B cell (primary cell): ENCODE data around the gene EPHB4. TPM values are rescaled to one million over a fixed set of nuclear protein-coding genes. Genes with fewer than 3 reads are reported as not detected.

ENCODE experiments used
- ATAC-seq: fragments of 200-7000 bp; cut with Tn5 transposase; one replicate; pipeline ENCODE4 v1.10.0; 2021; ENCODE audit warnings: low read depth, mild to moderate bottlenecking, moderate number of reproducible peaks, moderate library complexity
- CTCF ChIA-PET: fragments of 350-600 bp; sonication (Branson Sonifier 250); formaldehyde crosslinking; loops from one replicate; lab custom pipeline; 2021; ENCODE audit warnings: antibody characterized with exemption, inconsistent platforms; lab: Charles Lee
- POLR2A ChIA-PET: fragments of 350-600 bp; sonication (Branson Sonifier 250); formaldehyde crosslinking; loops from one replicate; lab custom pipeline; 2021; ENCODE audit warnings: antibody characterized with exemption; lab: Charles Lee
- DNase-seq: peaks from one replicate; pipeline ENCODE4 v3.0.0; 2013
- H2AFZ ChIP-seq: 2 replicates; pipeline ENCODE4 v1.6.1; 2012; ENCODE audit warnings: mild to moderate bottlenecking, low read depth, low read length; ENCODE audit not compliant: insufficient read depth, poor library complexity, severe bottlenecking
- H3K27ac ChIP-seq, 2 donors: 1 replicate in 1 of 2; 2 replicates in 1 of 2; pipeline ENCODE4 v1.5.1; 2012 to 2013; ENCODE audit warnings: low read length in 2 of 2, mild to moderate bottlenecking in 2 of 2, moderate library complexity in 1 of 2
- H3K27me3 ChIP-seq, 4 experiments: fragments of 200-600 bp in 1 of 4; sonication (generic) in 1 of 4; replicated peaks in 1 of 4; 1 replicate in 2 of 4; 2 replicates in 2 of 4; pipeline versions ENCODE4 v1.6.1 to v1.7.0; 2013 to 2016; ENCODE audit warnings: low read length in 3 of 4, mild to moderate bottlenecking in 2 of 4, mixed read lengths in 1 of 4, moderate library complexity in 1 of 4; ENCODE audit not compliant: insufficient read depth in 4 of 4, control insufficient read depth in 3 of 4; ENCODE audit errors: control extremely low read depth in 1 of 4
- H3K36me3 ChIP-seq, 2 experiments: replicated peaks in 1 of 2; 1 replicate in 1 of 2; 2 replicates in 1 of 2; pipeline versions ENCODE4 v1.6.1 to v1.7.1; 2013; ENCODE audit warnings: low read length in 1 of 2; ENCODE audit not compliant: insufficient read depth in 2 of 2, control insufficient read depth in 1 of 2; ENCODE audit errors: control extremely low read depth in 1 of 2, extremely low read depth in 1 of 2
- H3K4me1 ChIP-seq, 2 donors: fragments of 200-600 bp in 1 of 2; sonication (generic) in 1 of 2; 1 replicate in 1 of 2; 2 replicates in 1 of 2; pipeline versions ENCODE4 v1.5.1 to v1.6.1; 2013 to 2017; ENCODE audit warnings: low read length in 2 of 2; ENCODE audit not compliant: control insufficient read depth in 2 of 2, insufficient read depth in 2 of 2
- H3K4me2 ChIP-seq: replicated peaks from 2 replicates; pipeline ENCODE3; 2012; ENCODE audit warnings: mild to moderate bottlenecking, low read depth, low read length; ENCODE audit not compliant: poor library complexity, severe bottlenecking
- H3K4me3 ChIP-seq, 5 experiments: fragments of 200-600 bp in 1 of 5; sonication (generic) in 1 of 5; 1 replicate in 3 of 5; 2 replicates in 2 of 5; pipeline versions ENCODE4 v1.5.1 to v1.7.0; 2011 to 2016; ENCODE audit warnings: low read length in 4 of 5, mild to moderate bottlenecking in 4 of 5, low read depth in 2 of 5, control low read depth in 1 of 5, moderate library complexity in 1 of 5; ENCODE audit not compliant: insufficient read depth in 1 of 5; ENCODE audit errors: control extremely low read depth in 1 of 5, extremely low read depth in 1 of 5
- H3K79me2 ChIP-seq: fragments of 200-600 bp; sonication (generic); one replicate; pipeline ENCODE4 v1.6.0; 2016; ENCODE audit warnings: low read length; ENCODE audit not compliant: control insufficient read depth, insufficient read depth
- H3K9ac ChIP-seq: fragments of 200-600 bp; sonication (generic); 2 replicates; pipeline ENCODE4 v1.6.1; 2017; ENCODE audit warnings: mild to moderate bottlenecking, low read length, moderate library complexity
- H3K9me3 ChIP-seq, 3 donors: one replicate each; pipeline versions ENCODE4 v1.6.1 to v1.7.1; 2013; ENCODE audit warnings: low read length in 2 of 3; ENCODE audit not compliant: control insufficient read depth in 2 of 3, insufficient read depth in 1 of 3; ENCODE audit errors: control extremely low read depth in 1 of 3
- H4K20me1 ChIP-seq: 2 replicates; pipeline ENCODE4 v1.6.0; 2012; ENCODE audit warnings: mild to moderate bottlenecking, low read length; ENCODE audit not compliant: insufficient read depth, control insufficient read depth, poor library complexity, severe bottlenecking
- H3K27ac Mint-ChIP-seq: one replicate; pipeline ENCODE4 v1.8.0; 2021; ENCODE audit warnings: mixed read lengths
- H3K27me3 Mint-ChIP-seq: one replicate; pipeline ENCODE4 v1.8.0; 2021; ENCODE audit warnings: mixed read lengths
- H3K4me1 Mint-ChIP-seq: one replicate; pipeline ENCODE4 v1.8.0; 2021; ENCODE audit warnings: mixed read lengths
- H3K4me3 Mint-ChIP-seq: one replicate; pipeline ENCODE4 v1.8.0; 2021; ENCODE audit warnings: mixed read lengths
- H3K9me3 Mint-ChIP-seq: one replicate; pipeline ENCODE4 v1.8.0; 2022; ENCODE audit warnings: mixed read lengths; ENCODE audit not compliant: insufficient read depth
- CTCF ChIP-seq: fragments of 200-600 bp; IDR thresholded peaks from one replicate; pipeline ENCODE4 v1.8.0; 2022; ENCODE audit warnings: antibody characterized with exemption, mild to moderate bottlenecking
- EZH2 ChIP-seq: IDR thresholded peaks from 2 replicates; pipeline ENCODE4 v1.6.1; 2012; ENCODE audit warnings: borderline replicate concordance, low read depth, mild to moderate bottlenecking, moderate library complexity, low read length; ENCODE audit not compliant: insufficient read depth, poor library complexity, severe bottlenecking
- WGBS: methylation state at CpG from one replicate; pipeline ENCODE4 v1.1.5; 2013; ENCODE audit warnings: missing lambda C conversion rate; ENCODE audit not compliant: insufficient coverage; 5-methylcytosine and 5-hydroxymethylcytosine counted together
- intact Hi-C: fragments of 100-400 bp; cut with micrococcal nuclease; formaldehyde crosslinking; loops from one replicate; pipeline ENCODE4 v1.10.0; 2022
- polyA plus RNA-seq: library from polyadenylated mRNA; depleted of rRNA; stranded (reverse); fragments of >200 nt; gene quantifications from 2 replicates; pipeline ENCODE4 v1.2.3, GENCODE V29; 2012
- total RNA-seq, 2 donors: library from RNA; stranded (reverse); fragments of 120-200 nt in 1 of 2; gene quantifications; 1 replicate in 1 of 2; 2 replicates in 1 of 2; pipeline versions ENCODE4 v1.2.3 to v1.2.4, GENCODE V29; 2013 to 2022

The EPHB4 gene
- total and polyA plus RNA-seq, 2 donors (not counting 1 experiment from before 2014, with no cell fraction given), result 3.9 to 12.0 TPM

GRCh38 chr7:100783804-100784203, 43.5 kb downstream of the EPHB4 start:
- no peaks in the 10 kb centered on the region for H4K20me1 ChIP-seq
- ChIA-PET CTCF (no interaction called here), POLR2A (interaction anchor here (0.7 kb wide), 1 partner anchor 69 kb away, joined by 5 read pairs; the partner anchor contains the start of gene SLC12A9)
- Mint-ChIP-seq H3K27ac (no peak overlapping the region), H3K9me3 (no peaks in the 10 kb centered on the region), H3K4me3 (no peak overlapping the region), H3K4me1 (peaks cover 5% of the 10 kb centered on the region), H3K27me3 (peaks cover 8% of the 10 kb centered on the region)
- no CpG with 5 or more reads among the region's 2 CpGs for WGBS
- no peak overlapping the region for H2AFZ ChIP-seq
- H3K9me3 ChIP-seq, result peaks cover 0 to 2% (median 0%) of the 10 kb centered on the region in 3 donors
- H3K9ac ChIP-seq, result no peak overlapping the region
- H3K36me3 ChIP-seq, result no peaks in the 10 kb centered on the region
- ATAC-seq, result no peak
- H3K4me3 ChIP-seq, result no peak overlapping the region
- H3K4me1 ChIP-seq, result no peaks in the 10 kb centered on the region
- TF ChIP-seq CTCF, result no peak
- TF ChIP-seq EZH2, result no peak
- no peak overlapping the region for H3K27ac ChIP-seq
- intact Hi-C loops, result no loop called here
- no peaks in the 10 kb centered on the region for H3K79me2 ChIP-seq
- H3K27me3 ChIP-seq, result peaks cover 0 to 17% (median 0%) of the 10 kb centered on the region in 4 experiments
- DNase-seq, result no peak
- H3K4me2 ChIP-seq, result no peak overlapping the region

GRCh38 chr7:100781255-100781654, 46.1 kb downstream of the EPHB4 start:
- Mint-ChIP-seq H3K27ac (no peak overlapping the region), H3K4me3 (no peak overlapping the region), H3K9me3 (no peaks in the 10 kb centered on the region), H3K4me1 (peaks cover 5% of the 10 kb centered on the region), H3K27me3 (peaks cover 4% of the 10 kb centered on the region)
- ChIA-PET CTCF (interaction anchor here (0.6 kb wide), 1 partner anchor 73 kb away, joined by 3 read pairs; no protein-coding TSS in a partner anchor), POLR2A (no interaction called here)
- no peak overlapping the region for H3K4me3 ChIP-seq
- intact Hi-C loops, result no loop called here
- H3K9me3 ChIP-seq, result peaks cover 0 to 2% (median 0%) of the 10 kb centered on the region in 3 donors
- no peaks in the 10 kb centered on the region for H3K4me1 ChIP-seq
- WGBS, result 89% methylated on average over 6 of the region's 7 CpGs
- TF ChIP-seq EZH2 (no peak), CTCF (no peak)
- H3K9ac ChIP-seq, result no peak overlapping the region
- H4K20me1 ChIP-seq, result no peaks in the 10 kb centered on the region
- no peak overlapping the region for H3K27ac ChIP-seq
- no peak for ATAC-seq
- H2AFZ ChIP-seq, result no peak overlapping the region
- no peaks in the 10 kb centered on the region for H3K36me3 ChIP-seq
- H3K27me3 ChIP-seq, result peaks cover 0 to 14% (median 0%) of the 10 kb centered on the region in 4 experiments
- no peak overlapping the region for H3K4me2 ChIP-seq
- no peaks in the 10 kb centered on the region for H3K79me2 ChIP-seq
- DNase-seq, result no peak
